Osteocyte (in vitro differentiated cells): ENCODE results near the gene ZNF215. TPM values are rescaled to one million over a fixed set of nuclear protein-coding genes. Genes with fewer than 3 reads are reported as not detected.
"Not testable (repeated sequence)": the region's sequence is repeated elsewhere in the genome, so short reads cannot be mapped to it uniquely, and the experiment has no call there.

Experiments used
- DNase-seq: peaks from one replicate; pipeline ENCODE4 v3.0.0; 2021; ENCODE audit warnings: mixed read lengths; ENCODE audit not compliant: unreplicated experiment; ENCODE audit errors: extremely low spot score
- H3K27ac Mint-ChIP-seq: one replicate; pipeline ENCODE4 v1.8.0; 2021; ENCODE audit warnings: mild to moderate bottlenecking, mixed read lengths; ENCODE audit not compliant: unreplicated experiment
- H3K27me3 Mint-ChIP-seq: one replicate; pipeline ENCODE4 v1.8.0; 2021; ENCODE audit warnings: mixed read lengths; ENCODE audit not compliant: unreplicated experiment
- H3K36me3 Mint-ChIP-seq: one replicate; pipeline ENCODE4 v1.8.0; 2021; ENCODE audit warnings: mixed read lengths; ENCODE audit not compliant: unreplicated experiment
- H3K4me1 Mint-ChIP-seq: one replicate; pipeline ENCODE4 v1.8.0; 2021; ENCODE audit warnings: mixed read lengths; ENCODE audit not compliant: unreplicated experiment
- H3K4me3 Mint-ChIP-seq: one replicate; pipeline ENCODE4 v1.8.0; 2021; ENCODE audit warnings: mild to moderate bottlenecking, moderate library complexity, mixed read lengths; ENCODE audit not compliant: unreplicated experiment
- H3K9me3 Mint-ChIP-seq: one replicate; pipeline ENCODE4 v1.8.0; 2021; ENCODE audit warnings: mixed read lengths; ENCODE audit not compliant: unreplicated experiment
- total RNA-seq: library from RNA; stranded (reverse); gene quantifications from 2 replicates; pipeline ENCODE4 v1.2.1, GENCODE V29; 2021
- TF ChIP-seq, protein P1 (sequence below): fragments of 200-600 bp; sonication (generic); IDR thresholded peaks from 2 replicates; pipeline ENCODE4 v1.5.0; 2021; ENCODE audit warnings: antibody characterized with exemption, mild to moderate bottlenecking, moderate library complexity

The ZNF215 gene
- total RNA-seq, 1 donor from 2014 or later, result 2.7 TPM

DNA sequence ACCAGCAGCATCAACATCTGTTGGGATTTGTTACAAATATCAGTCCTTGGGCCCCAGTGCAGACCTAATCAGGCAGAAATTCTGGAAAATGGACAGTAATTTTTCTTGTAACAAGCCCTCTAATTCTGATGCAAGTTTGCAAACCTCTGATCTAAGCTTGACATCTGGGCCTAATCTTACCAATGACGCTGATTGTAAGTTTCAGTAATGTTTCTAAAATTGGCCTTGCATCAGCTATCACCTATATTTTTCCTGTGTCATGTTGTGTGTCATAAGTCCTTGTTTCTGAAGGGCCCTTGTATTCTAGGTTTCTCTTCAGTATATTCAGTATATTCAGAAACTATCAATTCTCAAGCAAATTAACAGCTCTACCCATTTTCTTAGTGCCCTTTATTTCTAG is 36.4 kb downstream of the ZNF215 start:
- Mint-ChIP-seq H3K9me3 (no peaks in the 10 kb centered on the region), H3K27me3 (no peaks in the 10 kb centered on the region), H3K4me1 (no peaks in the 10 kb centered on the region), H3K4me3 (no peak overlapping the region), H3K27ac (no peak overlapping the region), H3K36me3 (no peaks in the 10 kb centered on the region)
- TF ChIP-seq, protein P1, sequence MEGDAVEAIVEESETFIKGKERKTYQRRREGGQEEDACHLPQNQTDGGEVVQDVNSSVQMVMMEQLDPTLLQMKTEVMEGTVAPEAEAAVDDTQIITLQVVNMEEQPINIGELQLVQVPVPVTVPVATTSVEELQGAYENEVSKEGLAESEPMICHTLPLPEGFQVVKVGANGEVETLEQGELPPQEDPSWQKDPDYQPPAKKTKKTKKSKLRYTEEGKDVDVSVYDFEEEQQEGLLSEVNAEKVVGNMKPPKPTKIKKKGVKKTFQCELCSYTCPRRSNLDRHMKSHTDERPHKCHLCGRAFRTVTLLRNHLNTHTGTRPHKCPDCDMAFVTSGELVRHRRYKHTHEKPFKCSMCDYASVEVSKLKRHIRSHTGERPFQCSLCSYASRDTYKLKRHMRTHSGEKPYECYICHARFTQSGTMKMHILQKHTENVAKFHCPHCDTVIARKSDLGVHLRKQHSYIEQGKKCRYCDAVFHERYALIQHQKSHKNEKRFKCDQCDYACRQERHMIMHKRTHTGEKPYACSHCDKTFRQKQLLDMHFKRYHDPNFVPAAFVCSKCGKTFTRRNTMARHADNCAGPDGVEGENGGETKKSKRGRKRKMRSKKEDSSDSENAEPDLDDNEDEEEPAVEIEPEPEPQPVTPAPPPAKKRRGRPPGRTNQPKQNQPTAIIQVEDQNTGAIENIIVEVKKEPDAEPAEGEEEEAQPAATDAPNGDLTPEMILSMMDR, result no peak
- no peak for DNase-seq

DNA sequence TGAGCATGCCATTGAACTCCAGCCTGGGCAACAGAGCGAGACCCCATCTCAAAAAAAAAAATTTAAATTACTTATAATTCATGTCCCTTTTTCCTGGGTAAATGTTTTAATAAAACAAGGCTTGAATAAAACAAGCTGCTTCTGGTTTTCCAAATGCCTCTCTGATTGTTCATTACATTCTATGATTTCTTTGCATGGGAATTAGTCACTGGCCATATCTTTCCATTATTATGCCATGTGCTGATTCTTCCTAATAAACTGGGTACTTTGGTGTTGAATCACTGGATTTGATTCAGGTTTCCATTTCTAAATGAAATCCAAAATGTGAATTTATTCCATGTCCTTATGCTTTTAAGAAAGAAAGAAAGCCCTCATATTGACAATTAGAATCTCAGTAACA is 42.6 kb downstream of the ZNF215 start:
- Mint-ChIP-seq H3K36me3 (no peaks in the 10 kb centered on the region), H3K27ac (no peak overlapping the region), H3K9me3 (no peaks in the 10 kb centered on the region), H3K27me3 (no peaks in the 10 kb centered on the region), H3K4me1 (peaks cover 2% of the 10 kb centered on the region), H3K4me3 (no peak overlapping the region)
- TF ChIP-seq, protein P1, result no peak
- DNase-seq, result no peak

DNA sequence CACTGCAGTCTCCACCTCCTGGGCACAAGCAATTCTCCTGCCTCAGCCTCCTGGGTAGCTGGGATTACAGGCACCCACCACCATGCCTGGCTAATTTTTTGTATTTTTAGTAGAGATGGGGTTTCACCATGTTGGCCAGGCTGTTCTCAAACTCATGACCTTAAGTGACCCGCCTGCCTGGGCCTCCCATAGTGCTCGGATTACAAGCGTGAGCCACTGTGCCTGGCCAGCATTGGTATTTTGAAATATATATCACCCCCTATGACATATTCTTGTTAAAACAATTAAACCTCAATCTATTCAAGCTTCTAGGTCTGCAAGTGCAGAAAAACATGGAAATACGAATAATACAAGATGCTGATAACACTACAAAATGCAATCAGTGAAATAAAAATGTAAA is 43.6 kb downstream of the ZNF215 start:
- H3K4me3 Mint-ChIP-seq, H3K9me3 Mint-ChIP-seq, H3K27me3 Mint-ChIP-seq, DNase-seq, H3K27ac Mint-ChIP-seq, H3K4me1 Mint-ChIP-seq, H3K36me3 Mint-ChIP-seq: not testable (repeated sequence)

DNA sequence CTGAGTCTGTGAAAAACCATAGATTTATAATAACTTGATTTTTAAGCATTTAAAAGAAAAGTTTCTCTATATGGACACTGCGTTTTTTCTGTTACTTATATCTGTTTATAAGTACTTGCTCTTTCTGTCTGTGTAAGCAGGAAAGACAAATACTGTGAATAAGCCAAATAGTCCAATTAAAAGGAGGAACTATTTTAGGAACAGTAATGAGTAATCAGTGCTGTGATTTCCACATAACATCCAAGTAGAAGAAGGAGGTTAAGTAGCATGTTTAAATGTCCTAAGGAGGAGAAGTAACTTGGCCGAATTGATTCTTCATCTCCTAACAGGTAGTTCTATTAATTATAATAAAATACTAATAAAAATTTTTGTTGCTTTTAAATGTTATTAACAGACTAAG is 53.1 kb downstream of the ZNF215 start:
- no peaks in the 10 kb centered on the region for H3K36me3 Mint-ChIP-seq
- DNase-seq, result no peak
- H3K4me3 Mint-ChIP-seq, result no peak overlapping the region
- H3K4me1 Mint-ChIP-seq, result no peaks in the 10 kb centered on the region
- no peaks in the 10 kb centered on the region for H3K27me3 Mint-ChIP-seq
- no peaks in the 10 kb centered on the region for H3K9me3 Mint-ChIP-seq
- no peak overlapping the region for H3K27ac Mint-ChIP-seq
- TF ChIP-seq, protein P1, result no peak

DNA sequence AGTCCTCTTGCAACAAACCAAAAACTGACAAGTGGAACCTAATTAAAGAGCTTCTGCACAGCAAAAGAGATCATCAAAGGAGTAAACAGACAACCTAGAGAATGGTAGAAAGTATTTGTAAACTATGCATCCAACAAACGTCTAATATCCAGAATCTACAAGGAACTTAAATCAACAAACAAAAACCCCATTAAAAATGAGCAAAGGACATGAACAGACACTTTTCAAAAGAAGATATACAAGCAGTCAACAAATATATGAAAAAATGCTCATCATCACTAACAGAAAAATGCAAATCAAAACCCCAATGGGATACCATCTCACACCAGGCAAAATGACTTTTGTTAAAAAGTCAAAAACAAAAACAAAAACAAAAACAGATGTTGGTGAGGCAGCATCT is 60.3 kb downstream of the ZNF215 start:
- Mint-ChIP-seq H3K4me1 (no peaks in the 10 kb centered on the region), H3K4me3 (no peak overlapping the region), H3K9me3 (peaks cover 4% of the 10 kb centered on the region), H3K27ac (no peak overlapping the region), H3K36me3 (no peaks in the 10 kb centered on the region), H3K27me3 (peaks cover 6% of the 10 kb centered on the region)
- no peak for DNase-seq
- TF ChIP-seq, protein P1, result no peak

DNA sequence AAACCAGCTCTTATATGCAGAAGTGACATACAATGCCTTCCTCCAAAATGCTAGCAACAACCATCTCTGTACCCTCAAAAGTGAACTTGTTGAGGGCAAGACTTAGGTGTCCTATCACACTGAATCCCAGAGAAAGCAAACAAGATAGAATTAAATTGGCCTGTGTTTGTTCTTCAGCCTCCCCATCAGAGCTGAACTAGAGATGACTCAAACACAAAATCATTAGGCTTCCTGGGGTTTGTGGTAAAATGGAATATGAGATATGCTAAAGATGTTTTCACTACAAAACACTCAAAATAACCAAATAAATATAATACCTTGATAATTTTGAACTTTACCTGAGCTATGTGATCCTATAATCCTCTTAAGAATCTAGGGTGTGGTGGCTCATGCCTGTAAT is 62.3 kb downstream of the ZNF215 start:
- H3K4me3 Mint-ChIP-seq, result no peak overlapping the region

More for the DNA sequence above, 62.3 kb downstream of the ZNF215 start:
- no peaks in the 10 kb centered on the region for H3K36me3 Mint-ChIP-seq
- no peak for DNase-seq
- H3K4me1 Mint-ChIP-seq, result peaks cover 17% of the 10 kb centered on the region
- peaks cover 4% of the 10 kb centered on the region for H3K9me3 Mint-ChIP-seq
- TF ChIP-seq, protein P1, result no peak
- H3K27ac Mint-ChIP-seq, result no peak overlapping the region
- H3K27me3 Mint-ChIP-seq, result peaks cover 6% of the 10 kb centered on the region
